Left ventricle myocardium superior (tissue), 1 donor: Measurements from ENCODE around the gene SELE. TPM values are rescaled to one million over a fixed set of nuclear protein-coding genes. Genes with fewer than 3 reads are reported as not detected.
"Not testable (repeated sequence)": the region's sequence is repeated elsewhere in the genome, so short reads cannot be mapped to it uniquely, and the experiment has no call there.

Source experiments
- ATAC-seq: fragments of 200-7000 bp; cut with Tn5 transposase; one replicate; pipeline ENCODE4 v1.9.1; 2020; ENCODE audit warnings: mild to moderate bottlenecking, moderate library complexity
- DNase-seq: peaks from one replicate; pipeline ENCODE4 v3.0.0-alpha.2; 2020
- intact Hi-C: fragments of 100-400 bp; cut with micrococcal nuclease; formaldehyde crosslinking; loops from one replicate; pipeline ENCODE4 v1.11.0; 2022
- total RNA-seq: library from RNA; stranded (reverse); fragmentation: NEBNext Ultra II Directional; extraction: Animal tissue kit (Norgen Biotek cat#: 25700); gene quantifications from one replicate; pipeline ENCODE4 v1.2.1, GENCODE V29; 2021
- donor health status: DM: no; HTN: yes; CAD: no; lungs with severe emphysema.

The SELE gene
- total RNA-seq, 1 donor from 2014 or later: 0.92 TPM

DNA sequence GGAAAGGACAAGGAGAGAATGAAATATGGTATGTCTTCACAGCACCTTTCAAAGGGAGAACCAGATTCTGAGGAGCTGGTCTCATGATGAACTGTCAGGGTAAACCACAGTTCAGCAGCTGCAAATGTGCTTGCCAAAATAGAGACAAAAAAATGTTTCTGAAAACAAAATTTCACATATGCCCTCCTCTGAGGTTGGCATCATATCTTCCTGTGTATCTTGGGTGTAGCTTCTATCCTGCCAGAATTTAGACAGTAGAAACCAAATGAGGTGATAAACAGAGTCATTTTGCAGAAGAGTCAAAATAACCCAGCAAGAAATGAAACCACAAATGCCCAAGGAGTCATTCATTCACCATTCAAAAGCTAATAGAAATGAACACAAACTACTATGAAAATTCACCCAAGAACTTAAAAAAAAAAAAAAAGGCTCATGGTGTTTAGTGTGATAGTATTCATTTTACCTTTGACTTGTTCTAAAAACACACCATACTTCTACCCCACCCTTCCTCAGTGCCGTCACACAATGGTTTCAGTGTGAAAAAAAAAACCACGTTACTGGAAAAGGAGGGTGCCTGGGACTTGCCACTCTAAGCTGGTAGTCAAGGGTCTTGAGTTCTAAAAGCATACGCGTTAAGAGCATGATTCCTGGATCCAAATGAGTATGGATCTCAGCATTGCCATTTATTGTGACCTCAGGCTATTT, 41.0 kb downstream of the SELE start:
- ATAC-seq: no peak
- intact Hi-C loops: no loop called here
- no peak for DNase-seq

DNA sequence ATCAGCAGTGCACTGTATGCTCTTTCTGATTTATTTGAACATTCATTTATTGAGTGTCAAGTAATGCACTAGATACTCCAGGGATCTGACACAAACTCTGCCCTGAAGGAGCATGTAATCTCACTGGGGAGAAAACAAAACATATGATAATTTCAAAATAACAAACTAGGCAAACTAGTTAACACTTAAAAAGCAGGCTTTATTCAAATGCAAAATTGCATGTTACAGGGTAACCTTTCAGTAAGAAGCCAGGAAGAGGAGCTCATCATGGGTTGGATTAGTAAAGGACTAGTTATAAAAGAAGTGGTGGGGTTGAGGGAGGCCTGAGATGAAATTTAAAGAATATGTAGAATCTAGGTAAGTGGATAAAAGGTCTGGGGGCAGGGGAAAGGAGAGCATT, 43.4 kb downstream of the SELE start:
- DNase-seq (no peak), ATAC-seq (no peak)
- intact Hi-C loops: no loop called here

DNA sequence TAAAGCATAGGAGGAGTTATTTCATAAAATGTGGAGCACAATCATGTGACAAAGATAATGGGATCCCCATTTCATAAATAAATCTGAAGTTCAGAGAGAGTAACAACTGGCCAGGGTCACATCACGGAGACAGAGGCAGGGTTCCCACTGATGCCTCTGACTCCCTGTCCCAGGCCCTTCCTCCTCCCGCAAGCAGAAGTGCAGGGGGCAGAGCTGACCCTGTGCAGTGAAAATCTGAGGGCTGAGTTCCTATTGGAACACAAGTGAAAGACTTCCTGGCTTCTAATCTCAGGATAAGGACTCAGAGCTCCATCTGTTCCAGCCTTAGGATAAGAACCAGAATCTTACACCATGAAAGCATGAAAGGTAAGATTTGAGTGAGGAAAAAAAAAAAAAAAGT, 44.5 kb downstream of the SELE start:
- intact Hi-C loops: no loop called here
- ATAC-seq (no peak), DNase-seq (no peak)

DNA sequence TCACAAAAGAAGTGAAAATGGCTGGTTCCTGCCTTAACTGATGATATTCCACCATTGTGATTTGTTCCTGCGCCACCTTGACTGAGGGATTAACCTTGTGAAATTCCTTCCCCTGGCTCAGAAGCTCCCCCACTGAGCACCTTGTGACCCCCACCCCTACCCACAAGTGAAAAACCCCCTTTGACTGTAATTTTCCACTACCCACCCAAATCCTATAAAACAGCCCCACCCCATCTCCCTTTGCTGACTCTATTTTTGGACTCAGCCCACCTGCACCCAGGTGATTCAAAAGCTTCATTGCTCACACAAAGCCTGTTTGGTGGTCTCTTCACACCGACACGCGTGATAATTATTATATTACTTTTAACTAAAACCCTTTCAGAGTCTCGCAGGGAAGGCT, 45.5 kb downstream of the SELE start:
- ATAC-seq, DNase-seq, intact Hi-C loops: not testable (repeated sequence)

DNA sequence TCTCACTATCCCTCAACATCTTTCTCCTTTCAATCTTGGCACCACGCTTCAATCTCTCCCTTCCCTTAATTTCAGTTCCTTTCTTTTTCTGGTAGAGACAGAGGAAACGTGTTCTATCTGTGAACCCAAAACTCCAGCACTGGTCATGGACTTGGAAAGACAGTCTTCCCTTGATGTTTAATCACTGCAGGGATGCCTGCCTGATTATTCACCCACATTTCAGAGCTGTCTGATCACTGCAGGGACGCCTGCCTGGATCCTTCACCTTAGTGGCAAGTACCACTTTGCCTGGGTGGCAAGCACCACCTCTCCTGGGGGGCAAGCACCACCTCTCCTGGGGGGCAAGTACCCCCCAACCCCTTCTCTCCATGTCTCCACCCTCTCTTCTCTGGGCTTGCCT, 50.2 kb downstream of the SELE start:
- intact Hi-C loops: no loop called here
- no peak for ATAC-seq
- DNase-seq: no peak

DNA sequence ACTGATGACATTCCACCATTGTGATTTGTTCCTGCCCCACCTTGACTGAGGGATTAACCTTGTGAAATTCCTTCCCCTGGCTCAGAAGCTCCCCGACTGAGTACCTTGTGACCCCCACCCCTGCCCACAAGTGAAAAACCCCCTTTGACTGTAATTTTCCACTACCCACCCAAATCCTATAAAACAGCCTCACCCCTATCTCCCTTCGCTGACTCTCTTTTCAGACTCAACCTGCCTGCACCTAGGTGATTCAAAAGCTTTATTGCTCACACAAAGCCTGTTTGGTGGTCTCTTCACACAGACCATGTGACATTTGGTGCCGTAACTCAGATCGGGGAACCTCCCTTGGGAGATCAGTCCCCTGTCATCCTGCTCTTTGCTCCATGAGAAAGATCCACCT, 50.7 kb downstream of the SELE start:
- DNase-seq, ATAC-seq, intact Hi-C loops: not testable (repeated sequence)

DNA sequence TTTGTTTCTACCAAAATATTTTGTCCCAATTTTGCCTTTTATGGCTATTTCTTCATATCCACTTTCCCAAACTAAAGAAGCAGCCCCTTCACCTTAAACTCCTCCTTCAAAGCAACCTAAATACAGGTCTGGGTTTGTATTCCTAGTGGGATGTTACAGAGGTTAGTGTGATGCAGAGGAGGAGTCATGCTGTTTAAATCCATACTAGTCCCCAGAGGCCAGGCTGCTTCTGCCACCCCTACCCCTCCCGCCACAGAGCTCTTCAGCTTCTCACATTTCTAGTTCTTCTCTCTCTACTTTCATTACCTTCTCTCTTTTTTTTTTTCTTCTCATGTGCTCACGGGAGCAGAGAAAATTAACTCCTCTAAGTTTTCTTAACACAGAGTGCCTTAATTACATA, 51.8 kb downstream of the SELE start:
- ATAC-seq (no peak), DNase-seq (no peak)
- intact Hi-C loops: no loop called here

DNA sequence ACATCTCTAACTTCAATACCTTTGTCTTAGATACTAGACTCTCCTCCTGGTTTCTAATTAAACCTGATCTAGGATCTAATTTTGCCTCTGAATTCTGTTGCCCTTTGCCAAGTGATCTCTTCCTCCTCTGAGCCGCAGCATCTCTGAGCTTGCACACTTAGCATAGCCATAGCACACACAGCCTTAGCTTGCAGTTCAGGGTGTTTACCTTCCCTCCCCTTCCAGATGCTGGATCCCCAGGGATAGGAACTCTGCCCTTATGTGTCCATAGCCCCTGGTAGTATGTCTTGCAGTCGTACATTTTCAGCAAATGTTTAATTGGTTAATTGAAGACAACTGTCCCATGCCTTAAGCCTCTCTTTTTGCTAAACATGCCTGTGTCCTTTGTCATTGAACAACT, 52.7 kb downstream of the SELE start:
- DNase-seq (no peak), ATAC-seq (no peak)
- intact Hi-C loops: no loop called here

DNA sequence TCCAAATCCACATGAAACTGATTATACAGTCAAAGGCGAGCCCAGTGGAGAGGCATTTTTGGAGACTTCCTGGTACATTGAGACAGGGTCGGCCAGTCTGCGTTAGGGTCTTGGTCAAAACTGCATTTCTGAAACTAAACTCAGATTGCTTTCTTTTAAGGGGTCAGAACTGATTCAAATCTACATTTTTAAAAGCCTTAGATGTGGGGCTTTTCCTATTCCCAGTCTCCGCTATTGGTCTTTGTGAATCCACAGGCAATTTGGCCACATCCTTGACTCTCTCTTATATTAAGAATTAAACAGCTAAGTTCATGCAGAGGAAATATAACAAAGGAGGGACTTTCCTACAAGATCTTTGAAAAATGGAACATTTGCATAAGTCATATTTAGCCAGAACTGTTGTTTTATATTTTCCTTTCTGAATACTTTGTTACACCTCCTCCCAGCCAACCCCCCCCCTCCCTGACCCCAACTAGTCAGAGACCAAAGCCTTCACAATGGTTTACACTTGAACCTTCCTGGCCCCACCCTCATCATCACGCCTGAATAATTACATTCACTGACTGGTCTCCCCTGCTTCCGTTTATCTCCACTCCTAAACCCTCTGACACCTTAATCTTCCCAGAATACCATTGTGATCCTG, 53.4 kb downstream of the SELE start:
- ATAC-seq: no peak
- intact Hi-C loops: no loop called here
- DNase-seq: no peak

DNA sequence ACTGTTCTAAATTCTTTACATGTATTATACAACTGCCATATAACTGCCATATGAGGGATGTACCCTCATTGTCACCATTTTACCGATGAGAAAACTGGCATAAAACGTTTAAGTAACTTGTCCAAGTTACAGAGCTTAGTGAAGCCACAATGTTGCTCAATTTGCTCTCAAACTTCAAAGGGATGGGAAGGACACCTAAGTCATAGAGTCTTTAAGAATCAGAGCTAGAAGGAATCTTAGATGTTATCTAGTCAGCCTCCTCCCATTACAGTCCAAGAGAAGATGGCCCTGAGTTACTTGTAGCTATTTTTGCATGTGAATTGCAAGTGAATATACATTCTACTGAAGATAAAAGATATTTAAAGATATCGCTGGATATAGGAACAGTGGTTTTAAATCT, 54.2 kb downstream of the SELE start:
- intact Hi-C loops: no loop called here
- ATAC-seq (no peak), DNase-seq (no peak)

DNA sequence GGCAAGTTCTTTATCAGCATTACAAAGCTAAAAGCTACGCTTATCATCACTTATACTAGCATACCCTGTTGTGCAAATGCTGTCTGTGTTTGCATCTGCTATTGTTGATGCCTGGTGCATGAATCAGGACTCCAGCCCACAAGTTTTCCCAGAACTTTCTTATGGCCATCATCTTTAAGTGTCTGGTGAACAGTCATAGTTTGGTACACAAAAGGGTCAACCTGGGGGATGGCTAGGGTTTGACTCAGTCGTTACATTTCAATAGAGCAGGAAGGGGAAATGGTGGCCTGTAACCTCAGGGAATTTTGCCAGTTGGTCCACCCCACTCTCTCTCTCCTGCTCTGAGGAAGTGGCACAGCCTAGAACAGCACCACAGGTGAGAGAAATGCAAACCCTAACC, 57.9 kb downstream of the SELE start:
- no peak for ATAC-seq
- DNase-seq: no peak
- intact Hi-C loops: no loop called here

Other genes starting within 250 kb of the SELE start
- 18.2 TPM for gene SLC19A2, start 248.1 kb downstream of the SELE start, total RNA-seq
- 11.8 TPM for gene F5, start 147.6 kb downstream of the SELE start, total RNA-seq
- gene SELP, start 104.0 kb downstream of the SELE start, total RNA-seq: 7.4 TPM
- gene SELL, start 22.5 kb downstream of the SELE start, total RNA-seq: 2.1 TPM
- 5.7 TPM for gene METTL18, start 60.8 kb upstream of the SELE start, total RNA-seq
- gene SCYL3, start 159.8 kb upstream of the SELE start, total RNA-seq: 5.3 TPM